Measurements from ENCODE around the gene NDUFA8. TPM values are rescaled to one million over a fixed set of nuclear protein-coding genes. Genes with fewer than 3 reads are reported as not detected.

NDUFA8 gene
- total and polyA plus RNA-seq, 10 of the 15 experiments (the other 5 are each of a cell fraction or from before 2014, with no cell fraction given): 44.9 to 159 (median 90.8) TPM

- TF ChIP-seq CUX1 (IDR thresholded peaks at IDR 0.05; ENCODE audit: insufficient replicate concordance, low read depth, low read length): no peak
- no peak for TF ChIP-seq FOXK2 (IDR thresholded peaks at IDR 0.05)
- TF ChIP-seq HDGF (IDR thresholded peaks at IDR 0.05): no peak
- no peak for TF ChIP-seq NFIC (IDR thresholded peaks at IDR 0.05; ENCODE audit: low read depth, low read length)
Measured at GRCh38 chr9:122183501-122183900, 23.9 kb upstream of the NDUFA8 start (continued).

- CTCF ChIA-PET: no interaction called here
- WGBS (ENCODE audit: insufficient coverage, insufficient replicate concordance, low lambda C conversion rate, missing lambda C conversion rate): 1% methylated on average over 4 of the region's 4 CpGs
- BruUV-seq (replicated peaks): no TSS peak
- Histone ChIP-seq H3K9me3 (replicated peaks; ENCODE audit: control insufficient read depth, insufficient read depth, low read length) (no peaks in the 10 kb centered on the region), H3K4me1 (ENCODE audit: control insufficient read depth, insufficient read depth, low read length) (no peaks in the 10 kb centered on the region), H3K36me3 (ENCODE audit: control insufficient read depth in 2 of 2, insufficient read depth in 2 of 2, low read length in 1 of 2) (no peaks in the 10 kb centered on the region), H3K4me2 (ENCODE audit: control insufficient read depth, insufficient read depth) (no peak overlapping the region), H3K27me3 (replicated peaks in 1 of 2; ENCODE audit: control insufficient read depth in 2 of 2, insufficient read depth in 2 of 2, low read length in 1 of 2) (peaks cover 0 to 4% of the 10 kb centered on the region in 2 experiments; a peak in 2 of 4 replicates), H3K9ac (ENCODE audit: control insufficient read depth, insufficient read depth, low read length) (no peak overlapping the region), H2AFZ (ENCODE audit: control insufficient read depth, low read depth, low read length) (no peak overlapping the region), H3K27ac (ENCODE audit: control insufficient read depth, insufficient read depth) (no peak overlapping the region), H3K79me2 (ENCODE audit: control insufficient read depth, insufficient read depth, low read length) (no peaks in the 10 kb centered on the region), H3K4me3 (no peak overlapping the region), H4K20me1 (ENCODE audit: control insufficient read depth, insufficient read depth) (no peaks in the 10 kb centered on the region)
- ATAC-seq: no peak
- RAD21 ChIA-PET (ENCODE audit: unreplicated experiment): no interaction called here
- intact Hi-C loops (cut with micrococcal nuclease; ENCODE audit: unreplicated experiment): no loop called here
- POLR2A ChIA-PET: no interaction called here
- no peak for TF ChIP-seq SPI1 (IDR thresholded peaks at IDR 0.05; ENCODE audit: borderline replicate concordance, insufficient read depth, low read depth, low read length)
- no peak for FAIRE-seq
- in situ Hi-C loops (cut with MboI): no loop called here
- DNase-seq (ENCODE audit: low read depth, low spot score): no peak
- SMC1A ChIA-PET (ENCODE audit: uncharacterized antibody, unreplicated experiment): no interaction called here
Measured at GRCh38 chr9:122180633-122181032, 21.1 kb upstream of the NDUFA8 start.

All from GM12878 (cell line).